Measurements from ENCODE around the gene ASB7.

DNA sequence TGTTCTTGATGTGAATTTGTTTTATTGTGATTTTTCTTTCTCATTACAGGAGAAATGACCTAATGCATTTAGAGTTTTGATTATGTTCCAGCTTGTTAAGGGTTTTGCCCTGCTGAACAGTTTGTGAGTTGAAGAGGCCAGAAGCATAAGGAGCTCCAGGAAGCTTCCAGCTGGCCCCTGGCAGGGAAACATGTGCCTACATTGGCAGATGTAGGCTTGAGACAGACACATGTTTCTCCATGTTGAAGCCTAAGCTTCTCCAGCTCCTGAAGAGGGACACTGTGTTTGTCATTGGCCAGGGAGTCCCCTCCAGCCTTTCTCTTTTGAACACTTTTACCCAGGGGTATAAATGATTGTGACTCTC is 88.4 kb downstream of the ASB7 start:
- TF ChIP-seq, protein P1, sequence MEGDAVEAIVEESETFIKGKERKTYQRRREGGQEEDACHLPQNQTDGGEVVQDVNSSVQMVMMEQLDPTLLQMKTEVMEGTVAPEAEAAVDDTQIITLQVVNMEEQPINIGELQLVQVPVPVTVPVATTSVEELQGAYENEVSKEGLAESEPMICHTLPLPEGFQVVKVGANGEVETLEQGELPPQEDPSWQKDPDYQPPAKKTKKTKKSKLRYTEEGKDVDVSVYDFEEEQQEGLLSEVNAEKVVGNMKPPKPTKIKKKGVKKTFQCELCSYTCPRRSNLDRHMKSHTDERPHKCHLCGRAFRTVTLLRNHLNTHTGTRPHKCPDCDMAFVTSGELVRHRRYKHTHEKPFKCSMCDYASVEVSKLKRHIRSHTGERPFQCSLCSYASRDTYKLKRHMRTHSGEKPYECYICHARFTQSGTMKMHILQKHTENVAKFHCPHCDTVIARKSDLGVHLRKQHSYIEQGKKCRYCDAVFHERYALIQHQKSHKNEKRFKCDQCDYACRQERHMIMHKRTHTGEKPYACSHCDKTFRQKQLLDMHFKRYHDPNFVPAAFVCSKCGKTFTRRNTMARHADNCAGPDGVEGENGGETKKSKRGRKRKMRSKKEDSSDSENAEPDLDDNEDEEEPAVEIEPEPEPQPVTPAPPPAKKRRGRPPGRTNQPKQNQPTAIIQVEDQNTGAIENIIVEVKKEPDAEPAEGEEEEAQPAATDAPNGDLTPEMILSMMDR (IDR thresholded peaks at IDR 0.05) = no peak
- no peak for TF ChIP-seq KAT7 (CRISPR knock-in tag; IDR thresholded peaks at IDR 0.05; ENCODE audit: borderline replicate concordance)
- no peak for TF ChIP-seq RELA (CRISPR knock-in tag; IDR thresholded peaks at IDR 0.05; ENCODE audit: borderline replicate concordance)
- TF ChIP-seq SP1 (CRISPR knock-in tag; conservative IDR thresholded peaks at IDR 0.05) = no peak
- TF ChIP-seq, protein P2, sequence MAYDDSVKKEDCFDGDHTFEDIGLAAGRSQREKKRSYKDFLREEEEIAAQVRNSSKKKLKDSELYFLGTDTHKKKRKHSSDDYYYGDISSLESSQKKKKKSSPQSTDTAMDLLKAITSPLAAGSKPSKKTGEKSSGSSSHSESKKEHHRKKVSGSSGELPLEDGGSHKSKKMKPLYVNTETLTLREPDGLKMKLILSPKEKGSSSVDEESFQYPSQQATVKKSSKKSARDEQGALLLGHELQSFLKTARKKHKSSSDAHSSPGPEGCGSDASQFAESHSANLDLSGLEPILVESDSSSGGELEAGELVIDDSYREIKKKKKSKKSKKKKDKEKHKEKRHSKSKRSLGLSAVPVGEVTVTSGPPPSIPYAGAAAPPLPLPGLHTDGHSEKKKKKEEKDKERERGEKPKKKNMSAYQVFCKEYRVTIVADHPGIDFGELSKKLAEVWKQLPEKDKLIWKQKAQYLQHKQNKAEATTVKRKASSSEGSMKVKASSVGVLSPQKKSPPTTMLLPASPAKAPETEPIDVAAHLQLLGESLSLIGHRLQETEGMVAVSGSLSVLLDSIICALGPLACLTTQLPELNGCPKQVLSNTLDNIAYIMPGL (CRISPR knock-in tag; IDR thresholded peaks at IDR 0.05) = no peak
- TF ChIP-seq, protein P3, sequence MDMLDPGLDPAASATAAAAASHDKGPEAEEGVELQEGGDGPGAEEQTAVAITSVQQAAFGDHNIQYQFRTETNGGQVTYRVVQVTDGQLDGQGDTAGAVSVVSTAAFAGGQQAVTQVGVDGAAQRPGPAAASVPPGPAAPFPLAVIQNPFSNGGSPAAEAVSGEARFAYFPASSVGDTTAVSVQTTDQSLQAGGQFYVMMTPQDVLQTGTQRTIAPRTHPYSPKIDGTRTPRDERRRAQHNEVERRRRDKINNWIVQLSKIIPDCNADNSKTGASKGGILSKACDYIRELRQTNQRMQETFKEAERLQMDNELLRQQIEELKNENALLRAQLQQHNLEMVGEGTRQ (CRISPR knock-in tag; IDR thresholded peaks at IDR 0.05) = no peak
- TF ChIP-seq, protein P4, sequence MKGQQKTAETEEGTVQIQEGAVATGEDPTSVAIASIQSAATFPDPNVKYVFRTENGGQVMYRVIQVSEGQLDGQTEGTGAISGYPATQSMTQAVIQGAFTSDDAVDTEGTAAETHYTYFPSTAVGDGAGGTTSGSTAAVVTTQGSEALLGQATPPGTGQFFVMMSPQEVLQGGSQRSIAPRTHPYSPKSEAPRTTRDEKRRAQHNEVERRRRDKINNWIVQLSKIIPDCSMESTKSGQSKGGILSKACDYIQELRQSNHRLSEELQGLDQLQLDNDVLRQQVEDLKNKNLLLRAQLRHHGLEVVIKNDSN (CRISPR knock-in tag; IDR thresholded peaks at IDR 0.05) = no peak
- no peak for TF ChIP-seq NR2C2 (CRISPR knock-in tag; IDR thresholded peaks at IDR 0.05)
- no peak for TF ChIP-seq CREM (CRISPR knock-in tag; IDR thresholded peaks at IDR 0.05)
- no peak for TF ChIP-seq SMAD3 (CRISPR knock-in tag; IDR thresholded peaks at IDR 0.05; ENCODE audit: borderline replicate concordance)
- TF ChIP-seq JUN (CRISPR knock-in tag; IDR thresholded peaks at IDR 0.05) = no peak

Data from WTC11 (cell line).